Heart left ventricle (tissue), 13 donors: Measurements from ENCODE around the gene BEST3.

Source experiments
- POLR2A ChIP-seq, 2 donors: fragments of 450-650 bp; IDR thresholded peaks; one replicate each; pipeline ENCODE4 v1.6.1; 2017; ENCODE audit warnings: antibody characterized with exemption in 2 of 2, mild to moderate bottlenecking in 2 of 2, moderate library complexity in 2 of 2
- TF ChIP-seq, protein P1 (sequence below), 12 donors: fragments of 200-600 bp; sonication (generic) in 4 of 12; IDR thresholded peaks; one replicate each; pipeline versions ENCODE4 v1.5.0 to v1.8.0; 2018 to 2022; ENCODE audit warnings: antibody characterized with exemption in 12 of 12, mild to moderate bottlenecking in 5 of 12
- donor health status: ischemic (EF 13 %, LVEDD 7.1; RV severe dilation, severe dysfunction).
- donor health status: DM: no; HTN: yes; CAD: no.
- donor health status: DM: no; HTN: no; CAD: no.
- donor health status: ischemic (EF 25% LVEDD 6.9; RV normal size, moderate dysfunction).
- donor health status: ischemic (EF 25% LVEDD 5.7; RV mildly dilated, moderate dysfunction).
- donor health status: ischemic (EF 35%, LVEDD 5.7; RV mildly dilated, moderate dysfunction).
- donor health status: nonischemic (EF 11% LVEDD 7.7; RV severe dilation, severe dysfunction).
- donor health status: DM: yes; HTN: yes; CAD: no.
- donor health status: PGD.
- donor health status: ischemic (EF 29% LVEDD 5.4; RV normal size, mild dysfunction).
- donor health status: nonischemic (EF 23%, LVEDD 6.1; RV moderate dilation, normal function).

DNA sequence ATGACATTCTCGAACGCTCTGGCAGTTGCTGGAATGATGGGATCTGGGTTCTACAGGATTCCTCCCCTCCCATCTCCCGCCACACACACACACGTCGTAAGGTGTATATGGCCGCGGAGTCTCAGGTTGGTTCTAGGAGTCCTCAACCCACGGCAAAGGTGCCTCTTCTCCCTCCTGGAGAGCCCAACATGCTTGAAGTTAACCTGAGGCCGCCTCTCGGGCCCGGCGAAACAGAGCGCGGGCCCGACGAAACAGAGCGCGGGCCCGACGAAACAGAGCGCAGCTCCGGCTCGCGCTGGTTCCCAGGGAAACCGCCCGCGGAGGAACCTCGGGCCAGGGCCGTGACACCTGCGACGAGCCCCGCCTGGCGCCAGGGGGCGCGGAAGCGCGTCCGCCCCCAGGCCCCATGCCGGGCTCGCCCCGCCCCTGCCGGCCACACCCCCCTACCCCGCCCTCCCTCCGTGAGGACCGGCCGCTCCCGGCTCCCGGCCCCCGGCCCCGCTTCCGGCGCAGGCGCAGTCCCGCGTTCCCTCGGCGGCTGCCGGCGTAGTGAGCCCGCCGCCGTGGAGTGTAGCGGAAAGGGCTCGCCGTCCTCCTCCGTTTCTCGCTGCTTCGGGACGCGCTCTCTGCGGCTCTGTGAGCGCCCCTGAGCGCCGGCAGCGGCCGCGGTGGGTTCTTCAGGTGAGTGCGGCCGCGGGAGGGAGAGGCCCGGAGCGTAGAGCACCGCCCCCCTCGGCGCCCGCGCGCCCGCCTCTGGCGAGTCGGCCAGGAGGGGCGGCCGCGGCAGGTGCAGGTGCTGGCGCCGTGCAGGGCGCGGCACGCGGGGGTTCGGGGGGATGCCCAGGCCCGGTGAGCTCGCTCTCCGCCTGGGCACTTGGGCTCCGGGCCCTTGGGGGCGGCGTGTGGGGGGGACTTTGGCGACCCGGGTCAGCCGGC, 39.5 kb upstream of the BEST3 start, which contains the start of gene RAB3IP:
- TF ChIP-seq, protein P1, sequence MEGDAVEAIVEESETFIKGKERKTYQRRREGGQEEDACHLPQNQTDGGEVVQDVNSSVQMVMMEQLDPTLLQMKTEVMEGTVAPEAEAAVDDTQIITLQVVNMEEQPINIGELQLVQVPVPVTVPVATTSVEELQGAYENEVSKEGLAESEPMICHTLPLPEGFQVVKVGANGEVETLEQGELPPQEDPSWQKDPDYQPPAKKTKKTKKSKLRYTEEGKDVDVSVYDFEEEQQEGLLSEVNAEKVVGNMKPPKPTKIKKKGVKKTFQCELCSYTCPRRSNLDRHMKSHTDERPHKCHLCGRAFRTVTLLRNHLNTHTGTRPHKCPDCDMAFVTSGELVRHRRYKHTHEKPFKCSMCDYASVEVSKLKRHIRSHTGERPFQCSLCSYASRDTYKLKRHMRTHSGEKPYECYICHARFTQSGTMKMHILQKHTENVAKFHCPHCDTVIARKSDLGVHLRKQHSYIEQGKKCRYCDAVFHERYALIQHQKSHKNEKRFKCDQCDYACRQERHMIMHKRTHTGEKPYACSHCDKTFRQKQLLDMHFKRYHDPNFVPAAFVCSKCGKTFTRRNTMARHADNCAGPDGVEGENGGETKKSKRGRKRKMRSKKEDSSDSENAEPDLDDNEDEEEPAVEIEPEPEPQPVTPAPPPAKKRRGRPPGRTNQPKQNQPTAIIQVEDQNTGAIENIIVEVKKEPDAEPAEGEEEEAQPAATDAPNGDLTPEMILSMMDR (IDR thresholded peaks at IDR 0.05) = peak; percentile 48 to 85 (median 66)
- TF ChIP-seq POLR2A (IDR thresholded peaks at IDR 0.05) = peak; percentile 13 to 60
